Ascending aorta (tissue), 2 donors: ENCODE measurements around the gene ERAS. TPM values are rescaled to one million over a fixed set of nuclear protein-coding genes. Genes with fewer than 3 reads are reported as not detected.

Source experiments
- DNase-seq, 2 donors: peaks; one replicate each; pipeline ENCODE4 v3.0.0-alpha.2; 2019; ENCODE audit warnings: low spot score in 2 of 2
- H3K27ac ChIP-seq, 2 donors: fragments of 200-600 bp; sonication (generic); one replicate each; pipeline ENCODE4 v1.5.1; 2016 to 2017; ENCODE audit warnings: mild to moderate bottlenecking in 1 of 2
- H3K27me3 ChIP-seq: fragments of 200-600 bp; sonication (generic); one replicate; pipeline ENCODE4 v1.5.1; 2017
- H3K36me3 ChIP-seq, 2 donors: fragments of 200-600 bp; sonication (generic); one replicate each; pipeline ENCODE4 v1.5.1; 2016
- H3K4me1 ChIP-seq, 2 donors: fragments of 200-600 bp; sonication (generic); one replicate each; pipeline ENCODE4 v1.5.1; 2016 to 2017; ENCODE audit warnings: mild to moderate bottlenecking in 1 of 2
- H3K4me3 ChIP-seq, 2 donors: fragments of 200-600 bp; sonication (generic); one replicate each; pipeline ENCODE4 v1.5.1; 2016 to 2017; ENCODE audit warnings: mild to moderate bottlenecking in 1 of 2
- H3K9me3 ChIP-seq, 2 donors: fragments of 200-600 bp; sonication (generic); one replicate each; pipeline ENCODE4 v1.5.1; 2016
- intact Hi-C: fragments of 100-400 bp; cut with DNase I; formaldehyde crosslinking; loops from one replicate; pipeline ENCODE4 v1.15.1; 2023
- total RNA-seq: library from RNA; depleted of rRNA; stranded (reverse); fragments of >200 nt; gene quantifications from one replicate; pipeline ENCODE4 v1.1.0, GENCODE V29; 2016
- TF ChIP-seq, protein P1 (sequence below), 3 experiments: fragments of 200-600 bp in 2 of 3; fragments of 450-650 bp in 1 of 3; sonication (generic) in 2 of 3; IDR thresholded peaks; one replicate each; pipeline ENCODE4 v1.5.1; 2016 to 2019; ENCODE audit warnings: antibody characterized with exemption in 3 of 3, mild to moderate bottlenecking in 1 of 3, moderate library complexity in 1 of 3

The ERAS gene
- not detected for total RNA-seq

GRCh38 chrX:48826135-48826875 is at the start of gene ERAS:
Gene ERAS, plus strand, starts transcription at chrX:48826513. Its CDS starts 2,611 bp downstream, at chrX:48829124.
- intact Hi-C loops = no loop called here
- Histone ChIP-seq H3K9me3 (peaks cover 0 to 5% of the 10 kb centered on the region in 2 donors), H3K27me3 (peaks cover 1% of the 10 kb centered on the region), H3K36me3 (peaks cover 0 to 12% of the 10 kb centered on the region in 2 donors), H3K4me1 (no peaks in the 10 kb centered on the region), H3K27ac (no peak within 1 kb of the TSS), H3K4me3 (no peak within 1 kb of the TSS)
- TF ChIP-seq, protein P1, sequence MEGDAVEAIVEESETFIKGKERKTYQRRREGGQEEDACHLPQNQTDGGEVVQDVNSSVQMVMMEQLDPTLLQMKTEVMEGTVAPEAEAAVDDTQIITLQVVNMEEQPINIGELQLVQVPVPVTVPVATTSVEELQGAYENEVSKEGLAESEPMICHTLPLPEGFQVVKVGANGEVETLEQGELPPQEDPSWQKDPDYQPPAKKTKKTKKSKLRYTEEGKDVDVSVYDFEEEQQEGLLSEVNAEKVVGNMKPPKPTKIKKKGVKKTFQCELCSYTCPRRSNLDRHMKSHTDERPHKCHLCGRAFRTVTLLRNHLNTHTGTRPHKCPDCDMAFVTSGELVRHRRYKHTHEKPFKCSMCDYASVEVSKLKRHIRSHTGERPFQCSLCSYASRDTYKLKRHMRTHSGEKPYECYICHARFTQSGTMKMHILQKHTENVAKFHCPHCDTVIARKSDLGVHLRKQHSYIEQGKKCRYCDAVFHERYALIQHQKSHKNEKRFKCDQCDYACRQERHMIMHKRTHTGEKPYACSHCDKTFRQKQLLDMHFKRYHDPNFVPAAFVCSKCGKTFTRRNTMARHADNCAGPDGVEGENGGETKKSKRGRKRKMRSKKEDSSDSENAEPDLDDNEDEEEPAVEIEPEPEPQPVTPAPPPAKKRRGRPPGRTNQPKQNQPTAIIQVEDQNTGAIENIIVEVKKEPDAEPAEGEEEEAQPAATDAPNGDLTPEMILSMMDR (IDR thresholded peaks at IDR 0.05) = no peak
- DNase-seq = no peak

- intact Hi-C loops = no loop called here
- Histone ChIP-seq H3K4me1 (no peaks in the 10 kb centered on the region), H3K9me3 (no peaks in the 10 kb centered on the region), H3K27me3 (no peaks in the 10 kb centered on the region), H3K4me3 (no peak overlapping the region), H3K27ac (no peak overlapping the region), H3K36me3 (no peaks in the 10 kb centered on the region)
- TF ChIP-seq, protein P1 (IDR thresholded peaks at IDR 0.05) = no peak
- DNase-seq = no peak
Measured at GRCh38 chrX:48776818-48777439, 49.4 kb upstream of the ERAS start.

- intact Hi-C loops = no loop called here
- Histone ChIP-seq H3K27me3 (no peaks in the 10 kb centered on the region), H3K4me3 (no peak overlapping the region), H3K4me1 (no peaks in the 10 kb centered on the region), H3K9me3 (no peaks in the 10 kb centered on the region), H3K36me3 (no peaks in the 10 kb centered on the region), H3K27ac (no peak overlapping the region)
- DNase-seq = no peak
- TF ChIP-seq, protein P1 (IDR thresholded peaks at IDR 0.05) = no peak
Measured at GRCh38 chrX:48779399-48779798, 46.9 kb upstream of the ERAS start.

- no peak for DNase-seq
- no peaks in the 10 kb centered on the region for H3K9me3 ChIP-seq
- no peak overlapping the region for H3K27ac ChIP-seq
- TF ChIP-seq, protein P1 (IDR thresholded peaks at IDR 0.05) = no peak
- no peaks in the 10 kb centered on the region for H3K4me1 ChIP-seq
- intact Hi-C loops = no loop called here
- H3K4me3 ChIP-seq = no peak overlapping the region
- no peaks in the 10 kb centered on the region for H3K36me3 ChIP-seq
- no peaks in the 10 kb centered on the region for H3K27me3 ChIP-seq
Measured at GRCh38 chrX:48781705-48782104, 44.6 kb upstream of the ERAS start.

DNA sequence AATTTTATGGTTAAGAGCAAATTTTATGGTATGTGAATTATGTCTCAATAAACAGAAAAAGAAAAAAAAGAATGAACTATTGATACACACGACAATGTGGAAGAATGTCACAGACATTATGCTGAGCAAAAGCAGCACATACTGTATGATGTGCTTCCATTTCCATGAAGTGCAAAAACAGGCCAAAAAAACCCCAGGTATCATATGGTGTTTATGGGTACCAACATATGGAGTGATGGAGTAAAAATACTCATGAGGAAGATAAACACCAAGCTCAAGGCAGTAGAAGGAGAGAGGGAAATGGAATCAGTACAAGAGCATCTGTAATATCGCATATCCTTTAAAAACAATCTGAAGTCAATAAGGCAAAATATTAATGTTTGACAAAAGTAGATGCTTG is 44.1 kb upstream of the ERAS start:
- intact Hi-C loops = no loop called here

More for the DNA sequence above, 44.1 kb upstream of the ERAS start:
- TF ChIP-seq, protein P1 (IDR thresholded peaks at IDR 0.05) = no peak
- Histone ChIP-seq H3K36me3 (no peaks in the 10 kb centered on the region), H3K4me3 (no peak overlapping the region), H3K4me1 (no peaks in the 10 kb centered on the region), H3K9me3 (no peaks in the 10 kb centered on the region), H3K27me3 (no peaks in the 10 kb centered on the region), H3K27ac (no peak overlapping the region)
- DNase-seq = no peak
